A549 (cell line): ENCODE results near the gene EDEM1. TPM values are rescaled to one million over a fixed set of nuclear protein-coding genes. Genes with fewer than 3 reads are reported as not detected.
A peak's percentile ranks its signal among the peaks of the same experiment; 100 is the strongest.

Source experiments
- ATAC-seq, 2 experiments: fragments of 200-7000 bp in 1 of 2; fragments of >200 bp in 1 of 2; cut with Nextera tagmentation in 1 of 2; cut with Tn5 transposase in 1 of 2; 3 replicates each; pipeline versions ENCODE4 v1.8.0 to v1.9.1; 2018 to 2020; ENCODE audit warnings: mild to moderate bottlenecking in 1 of 2, moderate library complexity in 1 of 2
- CTCF ChIA-PET: fragments of 300-600 bp; sonication (Branson Sonifier 250); formaldehyde crosslinking; extraction: SDS; loops from one replicate; lab custom pipeline; 2021; ENCODE audit warnings: antibody characterized with exemption, inconsistent platforms; lab: Yijun Ruan, JAX
- POLR2A ChIA-PET: fragments of 350-600 bp; formaldehyde crosslinking; extraction: SDS; loops from one replicate; lab custom pipeline; 2021; ENCODE audit warnings: antibody characterized with exemption, inconsistent platforms; lab: Yijun Ruan, JAX
- DNase-seq, 2 experiments: peaks; one replicate each; pipeline versions ENCODE4 v3.0.0 to v3.0.0-alpha.2; 2011 to 2016; ENCODE audit warnings: low read depth in 1 of 2, low spot score in 1 of 2
- FAIRE-seq: peaks from 2 replicates; lab custom pipeline; 2011; peaks lifted over from hg19 to GRCh38; lab: Jason Lieb, UNC
- H3K27ac ChIP-seq, 2 experiments: fragments of >200 bp; sonication (Bioruptor Twin); formaldehyde crosslinking; 3 replicates each; pipeline ENCODE4 v1.5.1; 2016 to 2017
- H3K4me1 ChIP-seq: fragments of >200 bp; sonication (Bioruptor Twin); formaldehyde crosslinking; 3 replicates; pipeline ENCODE4 v1.6.1; 2016
- H3K4me2 ChIP-seq: fragments of >200 bp; sonication (Bioruptor Twin); formaldehyde crosslinking; 3 replicates; pipeline ENCODE4 v1.6.1; 2016
- H3K4me3 ChIP-seq: fragments of >200 bp; sonication (Bioruptor Twin); formaldehyde crosslinking; 3 replicates; pipeline ENCODE4 v1.5.1; 2016
- H3K9me3 ChIP-seq: fragments of >200 bp; sonication (Bioruptor Twin); formaldehyde crosslinking; 3 replicates; pipeline ENCODE4 v1.6.1; 2016
- ATOH8 ChIP-seq: fragments of 250-450 bp; sonication (Bioruptor Pico); IDR thresholded peaks from 2 replicates; pipeline ENCODE4 v1.5.0; 2020; ENCODE audit warnings: low read depth, mild to moderate bottlenecking, moderate library complexity
- BCL3 ChIP-seq: fragments of >200 bp; sonication (Bioruptor Twin); formaldehyde crosslinking; IDR thresholded peaks from 3 replicates; pipeline ENCODE4 v1.6.1; 2016
- CBX2 ChIP-seq: fragments of 200-600 bp; sonication (generic); IDR thresholded peaks from 2 replicates; pipeline ENCODE4 v1.6.1; 2016; ENCODE audit warnings: low read depth, mild to moderate bottlenecking, borderline replicate concordance
- CTCF ChIP-seq: fragments of >200 bp; sonication (Bioruptor Twin); formaldehyde crosslinking; IDR thresholded peaks from 3 replicates; pipeline ENCODE4 v1.5.1; 2016
- E2F6 ChIP-seq: IDR thresholded peaks from 2 replicates; pipeline ENCODE4 v1.6.1; 2012; ENCODE audit warnings: low read depth, borderline replicate concordance
- FOSL2 ChIP-seq, 2 experiments: fragments of 450-650 bp in 1 of 2; fragments of >200 bp in 1 of 2; sonication (Bioruptor Twin) in 1 of 2; formaldehyde crosslinking; IDR thresholded peaks; 2 replicates each; pipeline versions ENCODE4 v1.5.0 to v1.6.1; 2016 to 2020; ENCODE audit warnings: mild to moderate bottlenecking in 1 of 2, moderate library complexity in 1 of 2
- FOXS1 ChIP-seq: fragments of 250-450 bp; sonication (Bioruptor Pico); IDR thresholded peaks from 2 replicates; pipeline ENCODE4 v1.5.0; 2020; ENCODE audit warnings: mild to moderate bottlenecking, moderate library complexity
- HOXB13 ChIP-seq: fragments of 250-450 bp; sonication (Bioruptor Pico); IDR thresholded peaks from 2 replicates; pipeline ENCODE4 v1.5.0; 2020; ENCODE audit warnings: low read depth, mild to moderate bottlenecking, moderate library complexity
- JUN ChIP-seq, 2 experiments: fragments of >200 bp; sonication (Bioruptor Twin); formaldehyde crosslinking; IDR thresholded peaks; 2 replicates in 1 of 2; 3 replicates in 1 of 2; pipeline ENCODE4 v1.6.1; 2016 to 2017
- KDM1A ChIP-seq: fragments of 200-600 bp; sonication (generic); IDR thresholded peaks from 2 replicates; pipeline ENCODE4 v1.6.1; 2016; ENCODE audit warnings: low read depth, mild to moderate bottlenecking
- MAX ChIP-seq: IDR thresholded peaks from 2 replicates; pipeline ENCODE4 v1.6.1; 2012
- MAZ ChIP-seq: fragments of 150-350 bp; IDR thresholded peaks from 2 replicates; pipeline ENCODE4 v1.6.1; 2014; ENCODE audit warnings: antibody characterized with exemption, low read depth, low read length, borderline replicate concordance
- POLR2A ChIP-seq: IDR thresholded peaks from 2 replicates; pipeline ENCODE4 v1.6.1; 2012; ENCODE audit warnings: mild to moderate bottlenecking, low read length
- POLR2AphosphoS2 ChIP-seq: conservative IDR thresholded peaks from 2 replicates; pipeline ENCODE4 v1.6.1; 2012; ENCODE audit warnings: low read length, improper control_type of control experiment, inconsistent platforms
- RNF2 ChIP-seq: fragments of 200-600 bp; sonication (generic); IDR thresholded peaks from 2 replicates; pipeline ENCODE4 v1.6.1; 2016; ENCODE audit warnings: low read depth, mild to moderate bottlenecking, antibody characterized with exemption, moderate library complexity, borderline replicate concordance
- TFCP2L1 ChIP-seq: fragments of 250-450 bp; sonication (Bioruptor Pico); IDR thresholded peaks from 2 replicates; pipeline ENCODE4 v1.5.0; 2021; ENCODE audit warnings: mild to moderate bottlenecking
- WGBS: methylation state at CpG from one replicate; pipeline ENCODE4 v1.1.6; 2017; ENCODE audit errors: missing lambda C conversion rate; 5-methylcytosine and 5-hydroxymethylcytosine counted together
- polyA minus RNA-seq: library from RNA; depleted of rRNA, polyadenylated mRNA; stranded (reverse); fragments of >200 nt; gene quantifications from 2 replicates; pipeline ENCODE4 v1.2.3, GENCODE V29; 2011; rRNA and poly(A)+ RNA removed
- polyA plus RNA-seq, 4 experiments: library from polyadenylated mRNA; depleted of rRNA in 3 of 4; stranded (reverse); fragments of >200 nt; fragmentation: RNase III in 1 of 4; extraction: RNeasy Plus Mini Kit Qiagen cat#74134 plus additional on column Dnase treatment in 1 of 4; gene quantifications; 2 replicates in 3 of 4; 3 replicates in 1 of 4; pipeline ENCODE4 v1.2.3, GENCODE V29; 2011 to 2017

Gene EDEM1
- 39.4 and 40.9 TPM in 2 replicates for polyA plus RNA-seq (2011; rRNA removed)
- 9.2 and 11.9 TPM in 2 replicates for polyA plus RNA-seq (2012; cell fraction: cytosol; rRNA removed)
- 10.8 and 12.4 TPM in 2 replicates for polyA plus RNA-seq (2012; cell fraction: nucleus; rRNA removed)
- 15.2 to 16.8 TPM (median 16.3 TPM) in 3 replicates for polyA plus RNA-seq (2017; fragmentation: RNase III; extraction: RNeasy Plus Mini Kit Qiagen cat#74134 plus additional on column Dnase treatment)
- 40.9 and 43.8 TPM in 2 replicates for polyA minus RNA-seq

GRCh38 chr3:5187156-5187919 lies at the start of gene EDEM1:
Gene EDEM1 (plus strand): TSS chr3:5187707. CDS start chr3:5187806, 99 bp downstream.
- ChIA-PET CTCF (interaction anchor here (0.9 to 1.1 kb wide), 3 partner anchors 64 to 532 kb away, joined by 3 to 5 read pairs (median 4); no protein-coding TSS in a partner anchor), POLR2A (interaction anchor here (1.0 to 1.1 kb wide), 2 partner anchors 25 to 694 kb away, joined by 3 to 6 read pairs; no protein-coding TSS in a partner anchor)
- Histone ChIP-seq H3K27ac (peak within 1 kb of the TSS; percentile 92 to 98), H3K4me2 (peak within 1 kb of the TSS; percentile 96), H3K4me1 (peaks cover 30% of the 10 kb centered on the region; the same call in 2 of the 3 replicates), H3K9me3 (no peaks in the 10 kb centered on the region), H3K4me3 (peak within 1 kb of the TSS; percentile 84)
- FAIRE-seq (no peak), DNase-seq (peak; percentile 95 to 96), ATAC-seq (peak; percentile 91 to 98)
- TF ChIP-seq CTCF = no peak
- peak; percentile 95 for TF ChIP-seq E2F6
- no peak for TF ChIP-seq CBX2
- TF ChIP-seq MAX = peak; percentile 76
- peak in 1 of 2 experiments; percentile 51; a peak in 1 of 5 replicates for TF ChIP-seq JUN (IDR thresholded peaks at IDR 0.05)
- peak; percentile 81 for TF ChIP-seq POLR2A
- TF ChIP-seq TFCP2L1 (CRISPR knock-in tag) = peak; percentile 78; the same call in 1 of the 2 replicates
- no peak for TF ChIP-seq HOXB13 (CRISPR knock-in tag)
- TF ChIP-seq POLR2AphosphoS2 = peak; percentile 77; the same call in 1 of the 2 replicates
- no peak for TF ChIP-seq FOSL2 (IDR thresholded peaks at IDR 0.05)
- peak; percentile 44 for TF ChIP-seq FOSL2 (CRISPR knock-in tag; IDR thresholded peaks at IDR 0.05)
- peak; percentile 35; the same call in 1 of the 3 replicates for TF ChIP-seq BCL3
- WGBS = 4% methylated on average over 16 of the region's 78 CpGs

GRCh38 chr3:5138214-5138981 lies 49.1 kb upstream of the EDEM1 start:
- ATAC-seq (no peak; a peak in 1 of 6 replicates), FAIRE-seq (no peak), DNase-seq (no peak)
- Histone ChIP-seq H3K27ac (no peak overlapping the region), H3K9me3 (no peaks in the 10 kb centered on the region), H3K4me3 (no peak overlapping the region), H3K4me1 (peaks cover 37% of the 10 kb centered on the region), H3K4me2 (peak overlapping the region; percentile 1)
- ChIA-PET POLR2A (no interaction called here), CTCF (interaction anchor here (1.9 kb wide), 1 partner anchor 426 kb away, joined by 5 read pairs; no protein-coding TSS in a partner anchor)
- 53% methylated on average over 5 of the region's 5 CpGs for WGBS
- TF ChIP-seq ATOH8 = no peak
- no peak for TF ChIP-seq CBX2
- no peak for TF ChIP-seq RNF2
- TF ChIP-seq MAZ = no peak
- no peak for TF ChIP-seq FOXS1 (CRISPR knock-in tag)
- TF ChIP-seq KDM1A = no peak
